Measurements from ENCODE around the gene ETDC.
"Not testable (repeated sequence)": the region's sequence is repeated elsewhere in the genome, so short reads cannot be mapped to it uniquely, and the experiment has no call there.

The ETDC gene

GRCh38 chrX:135309430-135309923 lies at the start of gene ETDC:
Gene ETDC (plus strand): TSS chrX:135309480. CDS start chrX:135309480, 0 bp downstream.
- DNase-seq: no peak

- not testable (repeated sequence) for DNase-seq
These were observed 48.3 kb upstream of the ETDC start for GRCh38 chrX:135260976-135261375.

- not testable (repeated sequence) for DNase-seq
These were observed 45.9 kb upstream of the ETDC start for GRCh38 chrX:135263376-135263775.

- DNase-seq: no peak
These were observed 45.1 kb upstream of the ETDC start for GRCh38 chrX:135264206-135264605.

GRCh38 chrX:135273162-135273561 lies 36.1 kb upstream of the ETDC start:
- no peak for DNase-seq

GRCh38 chrX:135275973-135276372 lies 33.3 kb upstream of the ETDC start:
- no peak for DNase-seq

GRCh38 chrX:135287266-135287823 lies 21.9 kb upstream of the ETDC start:
- no peak for DNase-seq

GRCh38 chrX:135295238-135295943 lies 13.9 kb upstream of the ETDC start:
- DNase-seq: no peak

GRCh38 chrX:135295944-135296305 lies 13.4 kb upstream of the ETDC start:
- DNase-seq: no peak

GRCh38 chrX:135302269-135302873 lies 6.9 kb upstream of the ETDC start:
- DNase-seq: no peak

GRCh38 chrX:135304741-135305140 lies 4.5 kb upstream of the ETDC start:
- no peak for DNase-seq

GRCh38 chrX:135307171-135307570 lies 2.1 kb upstream of the ETDC start:
- no peak for DNase-seq

- DNase-seq: no peak
These were observed 880 bp upstream of the ETDC start for GRCh38 chrX:135308345-135308855.

GRCh38 chrX:135315864-135316263 lies 6.6 kb downstream of the ETDC start:
- no peak for DNase-seq

- no peak for DNase-seq
These were observed 15.2 kb downstream of the ETDC start for GRCh38 chrX:135324463-135324862.

GRCh38 chrX:135325036-135325818 lies 15.9 kb downstream of the ETDC start:
- not testable (repeated sequence) for DNase-seq

GRCh38 chrX:135327299-135327698 lies 18.0 kb downstream of the ETDC start:
- no peak for DNase-seq

GRCh38 chrX:135328421-135329005 lies 19.2 kb downstream of the ETDC start:
- DNase-seq: no peak

- DNase-seq: no peak
These were observed 21.4 kb downstream of the ETDC start for GRCh38 chrX:135330706-135331105.

GRCh38 chrX:135331525-135331924 lies 22.2 kb downstream of the ETDC start:
- no peak for DNase-seq

- DNase-seq: no peak
These were observed 31.6 kb downstream of the ETDC start for GRCh38 chrX:135340831-135341230.

- peak; percentile 17 for DNase-seq
These were observed 35.9 kb downstream of the ETDC start for GRCh38 chrX:135345107-135345589.

- no peak for DNase-seq
These were observed 37.7 kb downstream of the ETDC start for GRCh38 chrX:135346975-135347374.
